C4-2B (cell line): ENCODE data around the gene SLC39A11.

Source experiments
- ZFX ChIP-seq: fragments of 450-650 bp; IDR thresholded peaks from 2 replicates; pipeline ENCODE4 v1.6.1; 2017
- TF ChIP-seq, protein P1 (sequence below): fragments of 450-650 bp; conservative IDR thresholded peaks from 2 replicates; pipeline ENCODE4 v1.5.1; 2017; ENCODE audit warnings: mild to moderate bottlenecking

DNA sequence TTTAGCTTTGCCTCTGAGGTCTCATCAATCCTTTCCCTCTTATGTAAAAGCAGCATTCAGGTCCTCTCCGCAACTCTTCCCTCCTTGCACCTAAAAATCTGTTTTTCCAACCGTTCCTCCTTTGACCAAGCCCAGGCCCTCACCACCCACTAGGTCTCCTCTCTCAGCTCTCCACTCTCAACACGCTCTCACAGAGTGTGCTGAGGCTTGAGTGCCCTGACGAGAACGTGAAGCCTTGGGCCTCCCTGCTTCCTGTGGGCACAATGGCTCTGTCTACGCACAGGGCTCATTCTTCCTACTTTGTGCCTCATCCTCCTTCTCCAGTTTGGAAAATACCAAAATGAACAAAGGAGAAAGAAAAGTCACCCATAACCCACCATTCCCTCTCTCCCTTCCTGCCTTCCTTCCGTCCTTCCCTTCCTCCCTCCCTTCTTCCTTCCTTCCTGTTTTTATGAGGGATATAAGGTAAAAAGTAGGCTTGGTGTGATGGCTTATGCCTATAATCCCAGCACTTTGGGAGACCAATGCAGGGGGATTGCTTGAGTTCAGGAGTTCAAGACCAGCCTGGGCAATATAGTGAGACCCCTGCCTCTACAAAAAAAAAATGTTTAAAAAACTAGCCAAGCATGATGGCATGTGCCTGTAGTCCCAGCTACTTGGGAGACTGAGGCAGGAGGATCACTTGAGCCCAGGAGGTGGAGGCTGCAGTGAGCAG is 31.3 kb upstream of the SLC39A11 start:
- TF ChIP-seq, protein P1, sequence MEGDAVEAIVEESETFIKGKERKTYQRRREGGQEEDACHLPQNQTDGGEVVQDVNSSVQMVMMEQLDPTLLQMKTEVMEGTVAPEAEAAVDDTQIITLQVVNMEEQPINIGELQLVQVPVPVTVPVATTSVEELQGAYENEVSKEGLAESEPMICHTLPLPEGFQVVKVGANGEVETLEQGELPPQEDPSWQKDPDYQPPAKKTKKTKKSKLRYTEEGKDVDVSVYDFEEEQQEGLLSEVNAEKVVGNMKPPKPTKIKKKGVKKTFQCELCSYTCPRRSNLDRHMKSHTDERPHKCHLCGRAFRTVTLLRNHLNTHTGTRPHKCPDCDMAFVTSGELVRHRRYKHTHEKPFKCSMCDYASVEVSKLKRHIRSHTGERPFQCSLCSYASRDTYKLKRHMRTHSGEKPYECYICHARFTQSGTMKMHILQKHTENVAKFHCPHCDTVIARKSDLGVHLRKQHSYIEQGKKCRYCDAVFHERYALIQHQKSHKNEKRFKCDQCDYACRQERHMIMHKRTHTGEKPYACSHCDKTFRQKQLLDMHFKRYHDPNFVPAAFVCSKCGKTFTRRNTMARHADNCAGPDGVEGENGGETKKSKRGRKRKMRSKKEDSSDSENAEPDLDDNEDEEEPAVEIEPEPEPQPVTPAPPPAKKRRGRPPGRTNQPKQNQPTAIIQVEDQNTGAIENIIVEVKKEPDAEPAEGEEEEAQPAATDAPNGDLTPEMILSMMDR = no peak
- TF ChIP-seq ZFX = no peak
